BLaER1 treated with 17β-estradiol and CSF1 and Interleukin-3, amounts not matched to agents 10 nM and 100 nM (cell line): ENCODE measurements around the gene COBLL1.

ENCODE experiments used
- H3K27ac ChIP-seq, 11 experiments: shearing (Covaris generic); formaldehyde crosslinking; 2 replicates each; pipeline ENCODE4 v1.8.1; 2022
- H3K27me3 ChIP-seq, 11 experiments: shearing (Covaris generic); formaldehyde crosslinking; 2 replicates each; pipeline ENCODE4 v1.8.1; 2022
- H3K36me3 ChIP-seq, 11 experiments: shearing (Covaris generic); formaldehyde crosslinking; 2 replicates each; pipeline ENCODE4 v1.8.1; 2022
- H3K4me1 ChIP-seq, 10 experiments: shearing (Covaris generic); formaldehyde crosslinking; 2 replicates each; pipeline ENCODE4 v1.8.1; 2022
- H3K4me2 ChIP-seq, 11 experiments: shearing (Covaris generic); formaldehyde crosslinking; 2 replicates each; pipeline ENCODE4 v1.8.1; 2022
- H3K4me3 ChIP-seq, 10 experiments: shearing (Covaris generic); formaldehyde crosslinking; 2 replicates each; pipeline ENCODE4 v1.8.1; 2022
- H3K9ac ChIP-seq, 11 experiments: shearing (Covaris generic); formaldehyde crosslinking; 2 replicates each; pipeline ENCODE4 v1.8.1; 2022
- H3K9me3 ChIP-seq, 11 experiments: shearing (Covaris generic); formaldehyde crosslinking; replicated peaks in 1 of 11; 2 replicates each; pipeline ENCODE4 v1.8.1; 2022
- H4K20me1 ChIP-seq, 11 experiments: shearing (Covaris generic); formaldehyde crosslinking; 2 replicates each; pipeline ENCODE4 v1.8.1; 2022
- Cebpa-rat ChIP-seq, 11 experiments: shearing (Covaris generic); IDR thresholded peaks; 2 replicates each; pipeline ENCODE4 v1.8.1; 2022

The COBLL1 gene

DNA sequence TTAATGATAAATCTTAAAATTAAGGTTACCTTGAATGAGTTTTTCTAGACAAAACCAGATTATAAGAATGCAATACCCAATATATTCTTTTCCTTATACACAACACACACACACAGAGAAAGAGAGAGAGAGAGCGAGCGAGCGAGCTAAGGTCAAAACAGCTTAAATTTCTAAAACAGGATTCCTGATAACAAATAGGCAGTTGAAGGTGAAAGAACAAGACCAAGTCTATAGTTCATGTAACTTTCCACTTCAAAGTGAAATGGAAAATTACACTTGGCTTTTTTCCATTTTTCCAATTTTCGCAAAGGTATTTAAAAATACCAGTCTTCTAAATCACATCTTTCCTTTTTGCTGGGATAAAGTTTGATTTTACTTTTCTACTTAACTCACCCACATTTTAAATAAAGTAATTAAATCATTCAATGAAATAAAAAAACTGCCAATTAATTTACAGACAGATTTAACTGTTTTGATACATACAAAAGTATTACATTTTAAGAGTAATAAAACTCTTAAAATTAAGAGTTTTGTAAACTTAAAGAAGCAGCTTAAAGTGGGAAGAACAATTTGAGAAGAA lies 98.8 kb downstream of the COBLL1 start:
- Histone ChIP-seq H4K20me1 (no peaks in the 10 kb centered on the region), H3K27ac (no peak overlapping the region), H3K27me3 (no peaks in the 10 kb centered on the region), H3K4me3 (no peak overlapping the region), H3K4me2 (no peak overlapping the region), H3K4me1 (peaks cover 0 to 10% (median 0%) of the 10 kb centered on the region in 10 experiments; a peak in 6 of 20 replicates), H3K9me3 (no peaks in the 10 kb centered on the region), H3K36me3 (no peaks in the 10 kb centered on the region), H3K9ac (no peak overlapping the region)
- TF ChIP-seq Cebpa-rat (IDR thresholded peaks at IDR 0.05) = no peak

DNA sequence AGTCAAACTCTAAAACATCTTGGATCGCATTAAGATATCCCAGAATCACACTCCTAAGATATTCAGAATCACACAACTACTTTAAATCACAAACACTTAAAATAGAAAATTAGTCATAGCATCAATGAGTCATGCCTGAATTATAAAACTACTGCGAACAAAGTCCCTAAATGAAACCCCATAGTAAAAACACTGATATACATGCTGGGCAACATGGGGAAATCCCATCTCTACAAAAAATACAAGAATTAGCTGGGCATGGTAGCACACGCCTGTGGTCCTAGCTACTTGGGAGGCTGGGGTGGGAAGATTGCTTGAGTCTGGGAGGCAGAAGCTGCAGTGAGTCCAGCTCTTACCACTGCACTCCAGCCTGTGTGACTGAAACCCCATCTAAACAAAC lies 101.7 kb downstream of the COBLL1 start:
- Histone ChIP-seq H3K27ac (no peak overlapping the region), H3K36me3 (no peaks in the 10 kb centered on the region), H3K4me2 (peak overlapping the region in 3 of 11 experiments; percentile 32 to 59 (median 39); a peak in 5 of 22 replicates), H3K27me3 (no peaks in the 10 kb centered on the region), H4K20me1 (no peaks in the 10 kb centered on the region), H3K4me3 (no peak overlapping the region), H3K9ac (no peak overlapping the region), H3K9me3 (no peaks in the 10 kb centered on the region), H3K4me1 (peaks cover 6 to 12% (median 8%) of the 10 kb centered on the region in 10 experiments; a peak in 16 of 20 replicates)
- no peak for TF ChIP-seq Cebpa-rat (IDR thresholded peaks at IDR 0.05)

DNA sequence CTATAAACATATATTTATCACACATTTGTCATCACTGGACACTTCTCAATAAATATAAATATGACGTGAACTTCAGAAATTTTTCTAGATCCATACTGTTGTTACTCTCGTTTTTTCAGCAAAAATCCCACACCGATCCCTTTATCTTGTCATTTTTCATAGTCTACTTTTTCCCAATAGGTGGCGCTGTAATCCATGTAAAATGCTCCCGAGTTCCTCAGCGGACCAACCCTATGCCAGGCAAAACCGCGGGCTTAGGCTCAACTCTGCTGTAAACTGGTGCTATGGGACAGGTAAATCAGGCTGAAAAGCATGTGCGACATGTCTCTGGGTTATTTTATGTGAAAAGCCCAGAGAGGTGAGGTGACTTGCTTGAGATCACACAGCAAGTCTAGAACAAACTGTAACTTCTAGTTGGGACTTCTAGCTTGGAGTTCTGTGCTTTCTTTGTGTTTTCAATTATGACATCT lies 104.0 kb downstream of the COBLL1 start:
- Histone ChIP-seq H3K4me2 (peak overlapping the region in 2 of 11 experiments; percentile 15 to 58; a peak in 1 of 22 replicates), H3K9me3 (no peaks in the 10 kb centered on the region), H3K4me1 (peaks cover 8 to 13% (median 11%) of the 10 kb centered on the region in 10 experiments; a peak in 16 of 20 replicates), H3K27ac (no peak overlapping the region), H3K36me3 (no peaks in the 10 kb centered on the region), H3K4me3 (no peak overlapping the region), H3K27me3 (no peaks in the 10 kb centered on the region), H3K9ac (no peak overlapping the region), H4K20me1 (no peaks in the 10 kb centered on the region)
- no peak for TF ChIP-seq Cebpa-rat (IDR thresholded peaks at IDR 0.05)

DNA sequence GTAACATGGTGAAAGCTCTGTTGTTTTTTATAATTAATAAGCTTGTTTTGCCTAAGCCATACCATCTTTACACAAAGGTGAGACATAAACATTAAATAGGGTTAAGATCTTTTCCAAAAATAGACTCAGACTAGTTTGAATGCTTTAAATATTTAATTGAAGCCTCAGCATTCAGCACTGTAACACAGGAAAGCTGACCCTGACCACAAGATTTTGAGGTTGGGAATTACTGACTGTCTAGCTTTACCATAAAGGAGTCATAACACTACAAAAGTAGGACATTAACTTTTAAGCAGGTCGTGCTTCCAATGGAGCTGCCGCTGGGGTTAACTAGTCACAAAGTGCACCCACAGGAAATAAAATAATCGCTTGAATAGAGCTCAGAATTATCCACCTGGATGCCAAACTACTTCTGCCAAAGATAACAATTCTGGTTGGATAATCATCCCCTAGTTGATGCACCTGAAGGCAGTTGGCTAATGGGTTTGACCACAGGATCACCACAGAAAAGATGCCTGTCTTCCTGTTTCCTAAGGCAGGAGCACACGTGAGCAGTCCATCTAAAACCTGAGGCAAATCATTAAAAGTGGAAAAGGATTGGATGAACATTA lies 106.2 kb downstream of the COBLL1 start:
- H3K27me3 ChIP-seq = no peaks in the 10 kb centered on the region
- H3K4me1 ChIP-seq = peaks cover 8 to 13% (median 11%) of the 10 kb centered on the region in 10 experiments; a peak in 16 of 20 replicates
- H3K27ac ChIP-seq = no peak overlapping the region
- no peak overlapping the region for H3K4me3 ChIP-seq
- H3K9me3 ChIP-seq = no peaks in the 10 kb centered on the region
- no peaks in the 10 kb centered on the region for H3K36me3 ChIP-seq
- peak overlapping the region in 7 of 11 experiments; percentile 17 to 47 (median 25); a peak in 10 of 22 replicates for H3K4me2 ChIP-seq
- no peak for TF ChIP-seq Cebpa-rat (IDR thresholded peaks at IDR 0.05)
- H4K20me1 ChIP-seq = no peaks in the 10 kb centered on the region
- no peak overlapping the region for H3K9ac ChIP-seq

DNA sequence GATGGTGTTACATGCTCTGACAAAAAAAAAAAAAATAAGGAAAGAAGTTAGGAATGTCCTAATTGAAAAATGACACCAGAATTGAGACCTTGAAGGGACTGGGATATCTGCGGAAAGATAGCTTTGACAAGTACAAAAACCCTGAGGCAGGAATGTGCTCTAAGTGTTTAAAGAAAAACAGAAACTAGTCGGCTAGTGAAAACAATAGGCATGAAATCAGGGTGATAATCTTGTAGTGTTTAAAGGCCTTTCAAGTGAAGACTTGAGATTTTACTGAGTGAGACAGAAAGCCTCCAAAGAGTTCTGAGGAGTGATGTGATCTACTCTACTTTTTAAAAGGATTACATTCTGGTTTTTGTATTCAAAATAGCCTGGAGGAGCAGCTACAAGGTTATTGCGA lies 107.4 kb downstream of the COBLL1 start:
- Histone ChIP-seq H3K36me3 (no peaks in the 10 kb centered on the region), H3K27ac (no peak overlapping the region), H3K4me2 (no peak overlapping the region), H3K9me3 (no peaks in the 10 kb centered on the region), H4K20me1 (no peaks in the 10 kb centered on the region), H3K4me1 (peaks cover 0 to 13% (median 9%) of the 10 kb centered on the region in 10 experiments; a peak in 11 of 20 replicates), H3K4me3 (no peak overlapping the region), H3K27me3 (no peaks in the 10 kb centered on the region), H3K9ac (no peak overlapping the region)
- no peak for TF ChIP-seq Cebpa-rat (IDR thresholded peaks at IDR 0.05)

DNA sequence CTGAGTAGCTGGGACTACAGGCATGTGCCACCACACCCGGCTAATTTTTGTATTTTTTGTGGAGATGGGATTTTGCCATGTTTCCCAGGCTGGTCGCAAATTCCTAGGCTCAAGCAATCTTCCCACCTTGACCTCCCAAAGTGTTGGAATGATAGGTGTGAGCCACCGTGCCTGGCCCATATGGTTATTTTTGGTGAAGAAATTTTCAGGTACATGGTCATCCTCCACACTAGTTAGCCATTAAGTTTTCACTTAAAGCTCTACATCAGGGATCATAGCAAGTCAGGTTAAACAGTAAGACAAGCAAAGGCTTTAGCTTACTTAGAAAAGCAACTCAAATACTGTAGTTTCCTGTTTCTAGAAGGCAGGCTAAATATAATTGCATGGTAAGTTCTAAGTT lies 116.1 kb downstream of the COBLL1 start:
- H3K9me3 ChIP-seq = no peaks in the 10 kb centered on the region
- H3K4me1 ChIP-seq = peaks cover 0 to 28% (median 3%) of the 10 kb centered on the region in 10 experiments; a peak in 8 of 20 replicates
- H3K27ac ChIP-seq = no peak overlapping the region
- H3K36me3 ChIP-seq = no peaks in the 10 kb centered on the region
- no peaks in the 10 kb centered on the region for H4K20me1 ChIP-seq
- no peak for TF ChIP-seq Cebpa-rat (IDR thresholded peaks at IDR 0.05)
- no peak overlapping the region for H3K4me2 ChIP-seq
- no peak overlapping the region for H3K9ac ChIP-seq
- H3K27me3 ChIP-seq = no peaks in the 10 kb centered on the region
- H3K4me3 ChIP-seq = no peak overlapping the region

DNA sequence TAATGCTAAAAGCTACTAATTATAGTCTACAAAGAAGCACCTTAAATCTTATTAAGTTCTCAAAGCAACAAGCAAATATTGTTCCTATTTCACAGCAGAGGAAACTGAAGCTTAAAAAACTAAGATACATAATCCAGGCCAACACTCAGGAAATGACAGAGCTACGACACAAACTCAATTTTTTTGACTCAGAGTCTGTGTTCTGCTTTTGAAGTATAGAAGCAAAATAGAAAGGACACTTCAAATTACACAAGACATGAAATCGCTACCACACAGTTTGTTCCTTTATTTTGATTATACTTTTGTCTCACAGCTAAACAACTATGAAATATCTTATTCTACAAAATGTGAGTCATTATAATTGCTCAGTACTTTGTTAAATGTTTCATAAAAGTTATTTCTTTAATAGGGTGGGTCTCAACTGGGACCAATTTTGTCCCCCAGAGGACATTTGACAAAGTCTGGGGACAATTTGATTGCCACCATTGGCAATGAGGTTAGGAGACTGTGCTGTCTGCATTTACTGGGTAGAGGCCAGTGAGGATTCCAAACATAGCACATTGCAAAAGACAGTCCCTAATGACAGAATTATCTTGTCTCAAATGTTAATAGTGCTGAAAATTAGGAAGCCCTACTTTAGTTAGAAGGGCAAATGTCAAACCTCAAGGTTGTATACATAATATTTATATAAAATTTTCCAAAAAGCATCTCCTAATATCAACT lies 118.8 kb downstream of the COBLL1 start:
- no peaks in the 10 kb centered on the region for H4K20me1 ChIP-seq
- peak overlapping the region in 4 of 11 experiments; percentile 48 to 80 (median 69); a peak in 8 of 22 replicates for H3K4me2 ChIP-seq
- H3K9me3 ChIP-seq = no peaks in the 10 kb centered on the region
- H3K27ac ChIP-seq = peak overlapping the region in 5 of 11 experiments; percentile 14 to 76 (median 63); a peak in 10 of 22 replicates
- H3K4me3 ChIP-seq = no peak overlapping the region
- TF ChIP-seq Cebpa-rat (IDR thresholded peaks at IDR 0.05) = no peak
- no peaks in the 10 kb centered on the region for H3K27me3 ChIP-seq
- no peaks in the 10 kb centered on the region for H3K36me3 ChIP-seq
- peak overlapping the region in 3 of 11 experiments; percentile 35 to 49 (median 48); a peak in 3 of 22 replicates for H3K9ac ChIP-seq
- H3K4me1 ChIP-seq = peaks cover 0 to 28% (median 3%) of the 10 kb centered on the region in 10 experiments; a peak in 8 of 20 replicates

DNA sequence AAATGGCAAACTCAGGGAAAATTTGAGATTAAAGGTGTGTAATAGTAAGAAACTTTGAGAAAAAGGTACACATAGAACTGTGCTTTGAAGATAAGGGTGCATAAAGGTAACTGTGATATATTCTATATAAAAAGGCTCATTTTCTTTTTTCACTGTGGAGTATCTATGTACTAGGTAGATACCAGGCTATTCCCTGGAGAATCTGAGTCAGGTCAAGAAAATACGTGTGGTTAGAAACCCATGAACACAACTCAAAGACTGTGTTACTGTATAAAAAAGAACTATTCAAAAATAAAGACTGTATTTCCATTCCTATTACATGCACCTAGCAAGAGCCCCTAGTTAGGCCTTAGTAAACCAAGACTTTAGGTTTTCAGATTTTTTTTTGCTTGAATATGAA lies 120.2 kb downstream of the COBLL1 start:
- H3K9ac ChIP-seq = no peak overlapping the region
- no peaks in the 10 kb centered on the region for H3K9me3 ChIP-seq

More for the DNA sequence above, 120.2 kb downstream of the COBLL1 start:
- TF ChIP-seq Cebpa-rat (IDR thresholded peaks at IDR 0.05) = no peak
- Histone ChIP-seq H3K27ac (no peak overlapping the region), H3K27me3 (no peaks in the 10 kb centered on the region), H3K4me3 (no peak overlapping the region), H4K20me1 (no peaks in the 10 kb centered on the region), H3K4me2 (no peak overlapping the region; a peak in 1 of 22 replicates), H3K4me1 (peaks cover 0 to 28% (median 3%) of the 10 kb centered on the region in 10 experiments; a peak in 8 of 20 replicates), H3K36me3 (no peaks in the 10 kb centered on the region)
